ENCODE data around the gene KIF26A. TPM values are rescaled to one million over a fixed set of nuclear protein-coding genes. Genes with fewer than 3 reads are reported as not detected.

The KIF26A gene
- total RNA-seq, 4 donors from 2014 or later: 0.74 to 7.3 (median 2.4) TPM

DNA sequence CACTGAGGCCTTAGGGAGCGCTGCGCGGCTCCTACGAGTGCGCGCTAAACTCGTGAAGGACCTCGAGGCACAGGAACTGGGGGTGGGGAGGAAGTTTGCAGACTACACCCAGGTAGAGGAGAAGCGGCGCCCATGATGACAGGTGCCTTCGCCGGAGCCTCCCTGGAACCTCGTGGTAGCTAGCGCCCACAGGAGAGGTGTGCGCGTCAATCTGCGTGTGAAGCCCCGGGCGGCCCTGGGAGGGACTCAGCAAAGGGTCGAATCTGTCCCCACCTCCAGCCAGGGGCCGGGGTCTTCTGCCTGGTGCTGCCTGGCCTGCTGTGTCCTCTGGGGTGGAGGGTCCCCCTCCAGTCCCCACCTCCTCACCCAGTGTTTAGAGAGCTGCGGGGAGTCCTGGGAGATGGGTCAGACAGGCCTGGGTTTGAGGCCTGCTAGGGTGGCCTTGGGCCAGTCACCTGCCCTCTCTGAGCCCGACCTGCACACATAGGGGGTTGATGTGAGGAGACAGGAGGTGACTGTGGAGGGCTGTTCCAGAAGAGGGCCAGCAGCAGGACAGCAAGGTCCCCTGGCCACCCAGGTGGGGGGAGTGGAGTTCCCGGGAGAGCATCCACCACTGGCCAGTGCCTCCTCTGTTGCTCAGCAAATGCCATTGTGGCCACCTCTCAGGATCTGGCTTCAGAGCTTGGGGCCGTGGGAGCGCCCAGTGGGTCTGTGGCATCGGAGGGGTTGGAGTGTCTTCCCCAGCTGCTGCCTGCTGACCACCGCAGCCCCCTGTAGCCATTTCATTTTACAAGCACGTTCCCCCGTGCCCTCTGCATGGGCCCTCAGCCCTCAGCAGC lies 20.2 kb upstream of the KIF26A start:
- ATAC-seq (ENCODE audit: low FRiP score): no peak
- TF ChIP-seq, protein P1, sequence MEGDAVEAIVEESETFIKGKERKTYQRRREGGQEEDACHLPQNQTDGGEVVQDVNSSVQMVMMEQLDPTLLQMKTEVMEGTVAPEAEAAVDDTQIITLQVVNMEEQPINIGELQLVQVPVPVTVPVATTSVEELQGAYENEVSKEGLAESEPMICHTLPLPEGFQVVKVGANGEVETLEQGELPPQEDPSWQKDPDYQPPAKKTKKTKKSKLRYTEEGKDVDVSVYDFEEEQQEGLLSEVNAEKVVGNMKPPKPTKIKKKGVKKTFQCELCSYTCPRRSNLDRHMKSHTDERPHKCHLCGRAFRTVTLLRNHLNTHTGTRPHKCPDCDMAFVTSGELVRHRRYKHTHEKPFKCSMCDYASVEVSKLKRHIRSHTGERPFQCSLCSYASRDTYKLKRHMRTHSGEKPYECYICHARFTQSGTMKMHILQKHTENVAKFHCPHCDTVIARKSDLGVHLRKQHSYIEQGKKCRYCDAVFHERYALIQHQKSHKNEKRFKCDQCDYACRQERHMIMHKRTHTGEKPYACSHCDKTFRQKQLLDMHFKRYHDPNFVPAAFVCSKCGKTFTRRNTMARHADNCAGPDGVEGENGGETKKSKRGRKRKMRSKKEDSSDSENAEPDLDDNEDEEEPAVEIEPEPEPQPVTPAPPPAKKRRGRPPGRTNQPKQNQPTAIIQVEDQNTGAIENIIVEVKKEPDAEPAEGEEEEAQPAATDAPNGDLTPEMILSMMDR (IDR thresholded peaks at IDR 0.05): no peak
- no peak for DNase-seq (ENCODE audit: low spot score)

DNA sequence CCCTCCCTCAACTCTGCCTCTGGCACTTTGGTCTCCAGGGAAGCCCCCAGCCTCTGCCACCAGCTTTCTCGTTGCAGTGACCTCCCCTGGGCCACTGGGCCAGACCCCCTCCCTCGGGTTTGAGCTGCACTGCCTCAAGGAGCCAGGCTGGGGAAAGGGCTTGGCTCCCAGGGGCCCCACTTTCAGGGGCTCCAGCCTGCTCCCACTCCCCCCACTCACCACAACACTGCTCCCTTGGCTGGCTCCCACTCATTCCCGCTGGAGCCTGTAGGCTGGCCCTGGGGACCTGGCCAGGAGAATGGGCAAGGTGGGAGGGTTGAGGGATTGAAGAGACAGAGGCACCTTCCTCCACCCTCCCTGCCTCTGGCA lies 19.3 kb upstream of the KIF26A start:
- DNase-seq (ENCODE audit: low spot score): no peak
- TF ChIP-seq, protein P1 (IDR thresholded peaks at IDR 0.05): no peak
- ATAC-seq (ENCODE audit: low FRiP score): no peak

DNA sequence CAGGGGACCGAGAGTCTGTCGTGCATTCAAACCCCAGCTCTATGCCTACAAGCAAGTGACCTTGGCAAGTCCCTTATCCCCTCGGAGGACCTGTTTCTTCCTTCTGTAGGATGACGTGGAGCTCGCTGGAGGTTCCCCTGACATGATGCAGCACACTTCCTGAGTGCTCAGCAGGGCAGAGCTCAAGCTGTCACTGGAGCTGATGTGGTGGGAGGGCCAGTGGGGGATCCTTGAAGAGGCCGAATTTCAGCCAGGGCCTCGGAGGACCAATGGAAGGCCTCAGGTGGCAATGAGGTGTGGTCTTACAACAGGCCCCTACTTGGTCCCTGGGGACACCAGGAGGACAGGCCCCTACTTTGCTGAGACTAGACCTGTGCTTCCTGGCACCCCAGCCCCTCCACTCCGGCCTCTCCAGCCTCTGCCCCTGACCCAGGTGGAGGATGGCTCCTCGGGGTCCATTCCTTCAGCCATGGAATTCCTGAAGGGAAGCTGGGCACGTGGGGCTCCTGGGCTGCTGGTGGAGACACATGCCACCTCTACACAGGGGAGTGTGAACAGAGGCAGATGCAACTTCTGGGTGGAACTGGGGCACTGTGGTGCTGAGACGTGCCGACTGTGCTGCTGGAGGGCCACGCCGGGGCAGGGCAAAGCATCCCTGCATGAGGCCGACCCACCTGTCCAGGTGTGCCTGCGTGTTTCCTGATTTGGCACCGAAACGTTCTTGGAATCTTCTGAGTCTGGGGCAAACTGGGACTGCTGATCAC lies 18.7 kb upstream of the KIF26A start:
- ATAC-seq (ENCODE audit: low FRiP score): no peak
- TF ChIP-seq, protein P1 (IDR thresholded peaks at IDR 0.05): no peak
- no peak for DNase-seq (ENCODE audit: low spot score)

DNA sequence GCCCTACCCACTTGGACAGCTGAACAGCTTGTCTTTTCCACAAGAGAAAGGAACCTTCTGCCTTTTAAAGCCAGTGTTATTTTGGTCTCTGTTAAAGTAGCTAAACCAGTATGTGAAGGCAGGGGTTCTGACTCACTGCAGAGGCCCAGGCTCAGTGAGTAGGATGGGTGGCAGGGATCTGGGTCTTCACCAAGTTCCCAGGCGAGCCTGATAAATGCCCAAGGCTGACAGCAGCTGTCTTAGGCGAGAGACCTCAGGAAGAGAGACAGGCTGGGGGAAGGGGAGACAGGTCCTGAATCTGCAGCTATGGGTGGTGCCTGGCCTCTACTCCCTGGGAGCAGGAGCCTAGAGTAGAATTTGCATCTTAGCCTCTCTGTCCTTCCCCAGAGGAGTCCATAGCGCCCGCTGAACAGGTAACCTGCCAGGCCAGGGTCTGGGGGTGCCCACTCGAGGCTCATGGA lies 18.1 kb upstream of the KIF26A start:
- TF ChIP-seq, protein P1 (IDR thresholded peaks at IDR 0.05): no peak
- DNase-seq (ENCODE audit: low spot score) (no peak), ATAC-seq (ENCODE audit: low FRiP score) (no peak)

DNA sequence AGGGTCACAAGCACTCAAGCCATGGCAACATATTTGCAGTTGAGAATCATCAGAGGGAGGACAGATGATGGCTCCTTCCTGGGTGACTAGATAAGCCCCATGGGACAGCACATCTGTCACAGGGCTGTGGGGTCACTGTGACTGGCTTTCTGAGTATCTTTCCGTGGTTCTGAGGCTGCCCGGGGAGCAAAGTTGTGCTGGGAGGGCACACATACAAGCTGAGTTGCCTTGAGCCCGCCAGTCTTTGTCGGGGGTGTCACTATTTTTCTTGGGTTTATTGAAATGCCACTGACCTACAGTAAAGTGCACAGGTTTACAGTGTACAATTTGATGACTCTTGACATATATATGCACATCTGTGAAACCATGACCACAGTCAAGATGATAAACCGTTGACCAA lies 17.2 kb upstream of the KIF26A start:
- DNase-seq (ENCODE audit: low spot score) (no peak), ATAC-seq (ENCODE audit: low FRiP score) (no peak)
- TF ChIP-seq, protein P1 (IDR thresholded peaks at IDR 0.05): no peak

DNA sequence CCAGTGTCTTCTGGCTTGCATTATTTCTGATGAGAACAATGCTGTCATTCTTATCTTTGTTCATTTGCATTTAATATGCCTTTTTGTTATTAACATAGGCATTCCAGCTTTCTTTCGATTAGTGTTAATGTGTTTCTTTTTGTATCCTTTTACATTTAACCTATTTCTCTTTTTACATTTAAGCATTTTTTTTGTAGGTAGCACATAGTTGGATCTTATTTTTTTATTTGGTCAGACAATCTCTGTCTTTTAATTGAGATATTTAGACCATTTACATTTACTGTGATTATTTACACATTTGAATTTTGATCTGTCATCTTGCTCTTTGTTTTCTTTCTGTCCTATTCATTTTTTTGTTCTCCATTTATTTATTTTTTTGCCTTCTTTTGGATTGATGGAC lies 14.5 kb upstream of the KIF26A start:
- DNase-seq (ENCODE audit: low spot score) (no peak), ATAC-seq (ENCODE audit: low FRiP score) (no peak)
- TF ChIP-seq, protein P1 (IDR thresholded peaks at IDR 0.05): no peak
